Adipocyte (in vitro differentiated cells): ENCODE data around the gene EIF2A.
"Not testable (repeated sequence)": the region's sequence is repeated elsewhere in the genome, so short reads cannot be mapped to it uniquely, and the experiment has no call there.

Experiments
- DNase-seq: peaks from one replicate; pipeline ENCODE4 v3.0.0-alpha.2; 2015; ENCODE audit warnings: low read depth
- H3K27me3 ChIP-seq: replicated peaks from 2 replicates; pipeline ENCODE4 v1.7.0; 2013; ENCODE audit warnings: mild to moderate bottlenecking, low read length, moderate library complexity; ENCODE audit not compliant: control insufficient read depth, insufficient read depth
- H3K36me3 ChIP-seq: 2 replicates; pipeline ENCODE4 v1.7.0; 2013; ENCODE audit warnings: low read length, mild to moderate bottlenecking, moderate library complexity; ENCODE audit not compliant: control insufficient read depth, insufficient read depth, severe bottlenecking
- H3K4me1 ChIP-seq: 2 replicates; pipeline ENCODE4 v1.7.0; 2013; ENCODE audit warnings: mild to moderate bottlenecking, low read length, moderate library complexity; ENCODE audit not compliant: control insufficient read depth, insufficient read depth
- H3K4me3 ChIP-seq: 2 replicates; pipeline ENCODE4 v1.7.0; 2013; ENCODE audit warnings: mild to moderate bottlenecking, low read length, moderate library complexity
- H3K9ac ChIP-seq: 2 replicates; pipeline ENCODE4 v1.7.0; 2013; ENCODE audit warnings: mild to moderate bottlenecking, low read length, moderate library complexity
- H3K9me3 ChIP-seq: 2 replicates; pipeline ENCODE4 v1.7.0; 2013; ENCODE audit warnings: mild to moderate bottlenecking, low read length, moderate library complexity; ENCODE audit not compliant: control insufficient read depth

EIF2A gene

GRCh38 chr3:150603980-150604319, 57.4 kb downstream of the EIF2A start:
- Histone ChIP-seq H3K27me3 (no peaks in the 10 kb centered on the region), H3K36me3 (no peaks in the 10 kb centered on the region), H3K9me3 (no peaks in the 10 kb centered on the region), H3K4me3 (peak overlapping the region; percentile 89), H3K9ac (peak overlapping the region; percentile 94), H3K4me1 (peaks cover 33% of the 10 kb centered on the region)
- DNase-seq, result no peak

GRCh38 chr3:150605998-150606641, 59.5 kb downstream of the EIF2A start:
- H3K9me3 ChIP-seq, result no peaks in the 10 kb centered on the region
- no peak for DNase-seq
- H3K36me3 ChIP-seq, result no peaks in the 10 kb centered on the region
- H3K9ac ChIP-seq, result no peak overlapping the region
- no peak overlapping the region for H3K4me3 ChIP-seq
- H3K27me3 ChIP-seq, result no peaks in the 10 kb centered on the region
- peaks cover 24% of the 10 kb centered on the region for H3K4me1 ChIP-seq

DNA sequence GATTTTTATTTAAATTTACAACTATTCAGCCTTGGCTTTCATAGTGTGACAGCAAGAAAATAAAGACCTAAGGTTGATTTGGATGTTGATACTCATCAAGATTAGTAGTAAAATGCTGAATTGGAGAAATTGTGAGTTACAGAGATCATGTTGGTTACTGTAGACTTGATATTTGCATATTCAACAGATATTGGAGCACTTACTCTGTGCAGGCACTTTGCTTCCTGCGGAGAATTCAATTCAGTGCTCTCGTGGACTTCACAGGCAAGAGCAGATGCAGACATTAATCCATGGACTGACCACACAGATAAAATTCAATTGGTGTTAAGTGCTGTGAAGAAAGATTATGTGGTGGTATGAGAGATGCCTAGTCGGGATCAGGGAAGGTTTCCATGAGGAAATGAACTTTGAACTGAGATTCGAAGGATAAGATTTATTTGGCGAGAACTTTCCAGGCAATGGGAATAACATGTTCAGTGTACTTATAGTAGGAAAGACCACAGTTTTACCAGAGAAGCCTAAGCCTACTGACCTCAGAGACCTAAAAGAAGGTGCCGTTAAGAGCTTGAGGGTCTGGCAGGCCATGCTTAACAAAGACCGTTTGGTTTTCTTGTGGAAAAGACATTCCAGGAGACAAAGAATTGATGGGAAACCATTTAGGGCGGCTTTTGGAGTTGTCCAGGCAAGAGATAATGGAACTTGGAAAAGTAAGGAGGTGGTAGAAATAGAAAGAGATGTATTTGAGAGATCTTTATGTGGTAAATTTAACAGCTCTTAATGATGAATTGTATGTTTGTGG, 60.9 kb downstream of the EIF2A start:
- no peak for DNase-seq

DNA sequence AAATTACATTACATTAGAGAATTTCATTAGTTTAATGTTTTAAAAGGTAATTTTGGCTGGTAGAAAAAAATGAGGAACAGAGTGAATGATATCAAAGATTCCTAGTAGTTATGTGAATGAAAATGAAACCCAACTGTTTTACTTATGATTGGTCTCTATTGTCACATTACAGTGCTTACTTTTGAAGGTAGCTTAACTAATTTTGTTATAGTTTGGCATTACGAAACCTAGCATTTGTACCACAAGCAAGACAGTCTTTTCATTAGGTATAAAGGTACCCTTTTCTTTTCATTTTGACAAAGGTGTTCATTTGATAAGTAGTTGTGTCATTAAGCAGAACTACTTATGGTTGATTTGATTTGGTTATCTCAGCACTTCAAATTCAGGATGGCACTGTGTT, 63.4 kb downstream of the EIF2A start:
- Histone ChIP-seq H3K9me3 (no peaks in the 10 kb centered on the region), H3K27me3 (no peaks in the 10 kb centered on the region), H3K36me3 (peaks cover 13% of the 10 kb centered on the region), H3K4me1 (peaks cover 13% of the 10 kb centered on the region), H3K4me3 (no peak overlapping the region), H3K9ac (no peak overlapping the region)
- DNase-seq, result no peak

More for the DNA sequence above, 60.9 kb downstream of the EIF2A start:
- Histone ChIP-seq H3K9ac (no peak overlapping the region), H3K27me3 (no peaks in the 10 kb centered on the region), H3K4me3 (no peak overlapping the region), H3K36me3 (peaks cover 6% of the 10 kb centered on the region), H3K4me1 (peaks cover 23% of the 10 kb centered on the region), H3K9me3 (no peaks in the 10 kb centered on the region)

DNA sequence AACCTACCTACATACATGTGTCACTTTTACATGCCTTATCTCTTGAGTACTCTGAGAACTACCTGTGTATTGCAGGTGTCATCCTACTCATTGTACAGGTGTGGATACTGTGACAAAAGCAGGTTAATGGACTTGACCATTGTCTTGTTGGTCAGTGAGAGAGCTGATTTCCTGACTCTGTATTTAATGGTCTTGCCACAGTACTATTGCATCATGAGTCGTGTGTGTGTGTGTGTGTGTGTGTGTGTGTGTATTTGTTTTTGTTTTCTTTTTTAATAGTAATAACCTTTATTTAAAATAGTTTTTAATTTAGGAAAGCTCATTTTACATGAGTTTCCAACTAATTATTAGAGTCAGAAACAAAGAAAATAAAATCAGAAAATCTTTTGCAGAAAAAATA, 64.2 kb downstream of the EIF2A start:
- H3K36me3 ChIP-seq, result peaks cover 13% of the 10 kb centered on the region
- H3K9me3 ChIP-seq, result no peaks in the 10 kb centered on the region
- no peak overlapping the region for H3K9ac ChIP-seq
- peaks cover 5% of the 10 kb centered on the region for H3K4me1 ChIP-seq
- no peaks in the 10 kb centered on the region for H3K27me3 ChIP-seq
- no peak overlapping the region for H3K4me3 ChIP-seq
- DNase-seq, result peak; percentile 22

DNA sequence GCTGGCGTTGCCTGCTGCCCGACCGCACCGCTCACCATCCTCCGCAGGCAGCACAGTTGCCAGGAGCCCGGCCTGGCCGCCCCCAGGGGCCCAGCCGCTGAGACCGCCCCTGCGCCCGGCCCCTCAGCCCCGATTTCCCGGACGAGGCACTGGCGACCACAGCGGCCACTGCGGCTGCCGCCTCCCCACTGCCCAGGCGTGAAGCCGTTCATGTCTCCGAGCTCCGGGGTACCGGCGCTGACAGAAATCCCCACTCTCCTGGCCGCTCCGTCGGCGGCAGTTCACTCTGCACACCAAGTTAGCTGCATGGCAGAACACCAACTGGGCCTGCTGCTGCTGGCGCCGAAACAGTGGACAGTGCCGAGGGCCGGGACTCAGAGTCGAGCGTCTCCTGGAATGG, 65.1 kb downstream of the EIF2A start:
- H3K36me3 ChIP-seq, result peaks cover 13% of the 10 kb centered on the region
- no peak overlapping the region for H3K4me3 ChIP-seq
- H3K4me1 ChIP-seq, result no peaks in the 10 kb centered on the region
- DNase-seq, result no peak
- H3K27me3 ChIP-seq, result no peaks in the 10 kb centered on the region
- H3K9ac ChIP-seq, result no peak overlapping the region
- H3K9me3 ChIP-seq, result no peaks in the 10 kb centered on the region

DNA sequence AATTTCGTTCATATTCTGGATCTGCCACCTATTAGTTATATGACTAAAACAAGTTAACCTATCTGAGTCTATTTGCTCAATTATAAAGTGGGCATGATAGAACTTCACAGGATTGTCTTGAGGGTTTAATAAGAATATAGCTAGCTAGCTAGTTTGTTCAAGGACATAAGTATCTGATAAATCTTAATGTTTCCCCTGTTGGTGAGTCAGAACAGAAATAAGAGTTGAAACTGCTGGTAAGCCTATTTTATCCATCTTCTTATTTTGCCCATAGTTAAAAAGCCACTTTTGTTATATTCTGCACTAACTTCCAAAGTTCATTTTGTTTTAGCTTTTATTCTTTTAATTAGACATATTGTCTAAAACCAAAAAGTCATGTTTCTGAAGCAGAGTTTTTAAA, 65.9 kb downstream of the EIF2A start:
- H3K9me3 ChIP-seq, result no peaks in the 10 kb centered on the region
- H3K4me1 ChIP-seq, result no peaks in the 10 kb centered on the region
- H3K27me3 ChIP-seq, result no peaks in the 10 kb centered on the region
- H3K4me3 ChIP-seq, result no peak overlapping the region
- H3K36me3 ChIP-seq, result peaks cover 13% of the 10 kb centered on the region
- H3K9ac ChIP-seq, result no peak overlapping the region
- no peak for DNase-seq

DNA sequence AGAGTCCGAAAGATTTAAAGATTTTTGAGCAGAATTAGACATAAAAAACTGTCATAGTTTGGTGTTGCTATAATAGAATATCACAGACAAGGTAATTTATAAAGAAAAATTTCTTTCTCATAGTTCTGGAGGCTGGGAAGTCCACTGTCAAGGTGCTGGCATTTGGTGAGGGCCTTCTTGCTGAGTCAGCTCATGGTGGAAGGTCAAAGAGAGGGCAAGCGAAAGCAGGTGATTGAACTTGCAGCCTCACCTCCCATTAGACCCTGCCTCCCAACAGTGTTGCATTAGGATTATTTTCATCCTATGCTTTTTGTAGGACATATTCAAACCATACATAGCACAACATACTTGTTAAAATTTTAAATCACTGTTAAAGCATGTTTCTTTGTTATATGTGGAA, 66.4 kb downstream of the EIF2A start:
- no peaks in the 10 kb centered on the region for H3K9me3 ChIP-seq
- H3K36me3 ChIP-seq, result peaks cover 13% of the 10 kb centered on the region
- no peaks in the 10 kb centered on the region for H3K27me3 ChIP-seq
- no peak overlapping the region for H3K4me3 ChIP-seq
- no peaks in the 10 kb centered on the region for H3K4me1 ChIP-seq
- no peak for DNase-seq
- H3K9ac ChIP-seq, result no peak overlapping the region

DNA sequence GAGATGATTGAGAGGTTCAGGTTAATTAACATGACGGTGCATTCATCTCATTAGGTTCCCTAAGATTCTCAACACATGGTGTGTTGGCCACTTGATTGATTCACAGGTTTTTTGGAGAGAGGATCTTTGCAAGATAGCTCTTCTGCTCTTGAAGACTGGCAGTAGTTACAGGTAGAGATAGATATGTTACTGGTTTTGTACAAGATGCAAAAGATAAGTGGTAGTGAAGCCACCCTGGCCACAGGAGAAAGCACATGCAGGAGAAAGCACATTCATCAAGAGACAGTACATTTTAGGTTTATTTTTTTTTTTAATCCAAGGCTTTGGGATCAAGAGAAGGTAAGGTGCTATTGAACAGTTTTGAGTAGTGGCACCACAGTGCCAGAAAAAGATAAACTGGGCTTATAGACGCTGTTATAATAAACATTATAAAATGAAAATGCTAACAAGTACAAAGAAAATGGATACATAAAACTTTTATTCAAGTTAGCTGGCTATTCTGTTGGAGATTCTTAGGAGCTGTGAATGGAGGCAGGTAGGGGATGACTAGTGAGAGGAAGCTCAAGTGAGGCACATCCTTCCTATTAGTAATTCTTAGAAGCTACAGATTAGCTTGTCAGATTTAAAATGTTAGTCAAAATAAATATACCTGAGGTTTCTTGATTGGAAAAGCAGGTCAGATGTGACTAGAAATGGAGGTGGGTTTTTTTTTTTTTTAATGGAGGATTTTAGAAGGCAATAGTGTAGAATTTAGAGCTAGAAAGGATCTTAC, 67.3 kb downstream of the EIF2A start:
- H3K36me3 ChIP-seq, result peaks cover 13% of the 10 kb centered on the region

GRCh38 chr3:150620002-150620689, 73.6 kb downstream of the EIF2A start:
- no peak overlapping the region for H3K4me3 ChIP-seq

More for the DNA sequence above, 67.3 kb downstream of the EIF2A start:
- DNase-seq, result no peak
- H3K27me3 ChIP-seq, result no peaks in the 10 kb centered on the region
- no peaks in the 10 kb centered on the region for H3K4me1 ChIP-seq
- H3K9me3 ChIP-seq, result no peaks in the 10 kb centered on the region
- H3K4me3 ChIP-seq, result no peak overlapping the region
- no peak overlapping the region for H3K9ac ChIP-seq

GRCh38 chr3:150622955-150623354, 76.4 kb downstream of the EIF2A start:
- H3K36me3 ChIP-seq, result peaks cover 33% of the 10 kb centered on the region
- not testable (repeated sequence) for H3K9me3 ChIP-seq, H3K4me3 ChIP-seq, DNase-seq, H3K9ac ChIP-seq, H3K27me3 ChIP-seq, H3K4me1 ChIP-seq

More at GRCh38 chr3:150620002-150620689, 73.6 kb downstream of the EIF2A start:
- Histone ChIP-seq H3K4me1 (peaks cover 9% of the 10 kb centered on the region), H3K9ac (no peak overlapping the region), H3K27me3 (no peaks in the 10 kb centered on the region), H3K36me3 (peaks cover 7% of the 10 kb centered on the region), H3K9me3 (no peaks in the 10 kb centered on the region)
- DNase-seq, result no peak
